Mesodermal cell (in vitro differentiated cells): ENCODE results near the gene PAM16.

Experiments used
- H3K27ac ChIP-seq: 2 replicates; pipeline ENCODE4 v1.7.0; 2013; ENCODE audit warnings: mild to moderate bottlenecking, low read depth, low read length, moderate library complexity; ENCODE audit not compliant: severe bottlenecking
- H3K36me3 ChIP-seq: 2 replicates; pipeline ENCODE4 v1.7.1; 2013; ENCODE audit warnings: mild to moderate bottlenecking, low read length, moderate library complexity; ENCODE audit not compliant: control insufficient read depth, insufficient read depth
- H3K4me1 ChIP-seq: one replicate; pipeline ENCODE4 v1.7.1; 2013; ENCODE audit warnings: mild to moderate bottlenecking, low read length; ENCODE audit not compliant: insufficient read depth, control insufficient read depth, poor library complexity, severe bottlenecking
- H3K4me3 ChIP-seq: 2 replicates; pipeline ENCODE4 v1.7.0; 2013; ENCODE audit warnings: low read length, control low read depth, mild to moderate bottlenecking; ENCODE audit not compliant: insufficient read depth, poor library complexity, severe bottlenecking; ENCODE audit errors: extremely low read depth
- H3K9me3 ChIP-seq: 2 replicates; pipeline ENCODE4 v1.7.1; 2013; ENCODE audit warnings: mild to moderate bottlenecking, low read length, moderate library complexity; ENCODE audit not compliant: control insufficient read depth
- WGBS, 2 experiments: methylation state at CpG; one replicate each; pipeline ENCODE4 v1.1.5; 2013; ENCODE audit warnings: missing lambda C conversion rate in 2 of 2; ENCODE audit not compliant: insufficient coverage in 2 of 2; 5-methylcytosine and 5-hydroxymethylcytosine counted together

Gene PAM16

DNA sequence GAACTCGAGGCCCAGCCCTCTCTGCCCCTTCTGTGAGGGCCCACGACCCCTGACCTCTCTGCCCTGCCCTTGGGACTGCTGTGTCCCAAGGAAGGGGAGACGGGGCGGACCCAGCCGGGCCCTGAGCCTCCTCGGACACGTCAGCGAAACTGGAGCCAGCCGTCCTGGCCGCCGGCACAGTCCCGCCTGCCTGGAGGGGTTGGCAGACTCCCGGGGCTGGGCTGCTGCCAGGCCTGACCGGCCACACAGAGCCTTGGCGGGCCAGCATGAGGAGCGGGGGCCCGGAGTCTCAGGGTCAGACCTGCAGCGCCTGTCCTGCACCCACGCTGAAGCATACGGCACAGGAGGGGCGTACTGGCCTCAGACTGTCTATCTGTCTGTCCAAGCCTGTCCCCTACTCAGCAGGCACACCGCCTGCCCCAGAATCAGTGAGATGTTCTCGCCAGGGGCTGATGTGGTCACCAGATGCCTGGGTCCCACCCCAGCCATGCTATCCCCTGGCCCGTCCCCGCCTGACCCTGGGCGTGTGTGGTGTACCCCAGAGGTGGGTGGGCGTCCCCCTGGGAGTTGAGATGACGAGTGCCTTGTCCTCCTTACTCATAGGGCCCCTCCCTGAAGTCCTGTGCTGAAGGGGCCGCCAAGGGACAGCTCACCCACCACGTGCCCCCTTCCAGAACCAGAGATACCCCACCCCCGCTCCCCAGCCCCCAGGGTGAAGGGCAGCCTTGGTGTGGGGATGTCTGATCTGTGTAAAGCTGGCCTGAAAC is 25.2 kb upstream of the PAM16 start:
- WGBS, 2 experiments, result 90 to 94% methylated on average over 24 to 26 of the region's 31 CpGs
- Histone ChIP-seq H3K36me3 (peaks cover 6% of the 10 kb centered on the region), H3K4me1 (peaks cover 60% of the 10 kb centered on the region), H3K9me3 (no peaks in the 10 kb centered on the region), H3K4me3 (no peak overlapping the region), H3K27ac (peak overlapping the region; percentile 23)

DNA sequence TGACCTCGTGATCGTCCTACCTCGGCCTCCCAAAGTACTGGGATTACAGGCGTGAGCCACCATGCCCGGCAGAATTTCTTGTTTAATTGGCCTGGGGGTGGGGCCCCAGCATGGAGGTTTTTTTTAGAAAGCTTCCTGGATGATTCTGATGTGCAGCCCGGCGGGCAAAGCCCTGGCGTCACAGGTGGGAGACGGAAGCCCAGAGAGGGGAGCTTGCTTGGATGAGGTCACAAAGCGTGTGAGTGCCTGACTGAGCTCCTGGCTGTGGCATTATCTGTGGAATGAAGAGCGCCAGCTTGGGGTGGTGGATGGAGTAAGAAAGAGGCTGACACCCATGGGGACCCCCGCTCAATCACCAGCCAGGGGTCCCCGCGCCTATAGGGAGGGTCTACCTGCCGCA is 24.6 kb upstream of the PAM16 start:
- WGBS, 2 experiments, result 90 to 94% methylated on average over 13 to 14 of the region's 15 CpGs
- Histone ChIP-seq H3K9me3 (no peaks in the 10 kb centered on the region), H3K36me3 (peaks cover 3% of the 10 kb centered on the region), H3K4me1 (peaks cover 63% of the 10 kb centered on the region), H3K27ac (no peak overlapping the region), H3K4me3 (no peak overlapping the region)

DNA sequence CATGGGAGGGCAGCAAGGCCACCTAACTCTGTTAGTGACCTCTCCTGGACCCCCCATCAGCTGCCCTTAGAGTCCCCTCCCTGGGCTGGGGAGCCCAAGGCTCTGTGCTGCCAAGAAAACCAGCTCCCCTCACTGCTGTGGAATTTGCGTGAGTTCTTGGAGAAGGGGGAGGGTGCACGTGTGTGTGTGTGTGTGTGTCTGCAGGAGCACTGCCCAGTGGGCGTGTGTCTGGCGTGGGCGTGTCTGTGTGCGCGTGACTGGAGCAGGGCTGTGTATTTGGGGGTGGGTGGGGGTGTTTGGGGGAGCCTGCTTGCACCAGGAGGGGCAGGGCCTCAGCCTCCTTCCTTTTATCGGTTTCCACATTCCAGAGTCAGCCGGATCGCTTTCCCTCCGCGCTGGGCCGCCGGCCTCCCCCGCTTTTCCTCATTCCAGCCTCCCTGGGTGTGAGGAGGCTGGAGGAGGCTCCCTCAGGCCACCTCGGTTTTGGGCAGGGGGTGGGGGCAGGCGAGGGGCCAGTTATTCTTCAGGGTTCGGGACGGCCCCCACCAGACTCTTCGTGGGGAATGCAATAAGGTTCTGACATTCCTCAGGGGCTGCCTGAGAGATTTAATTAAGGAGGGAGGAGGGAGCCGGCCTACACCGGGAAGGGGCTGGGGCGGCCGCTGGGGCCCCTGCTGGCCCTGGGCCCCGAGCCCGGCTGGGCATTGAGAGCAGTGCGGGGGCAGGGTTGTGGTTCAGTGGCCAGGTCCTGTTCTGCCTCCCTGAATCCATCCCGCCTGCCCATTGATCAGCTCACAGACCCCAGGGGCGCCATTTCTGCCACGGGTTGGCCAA is 23.0 kb upstream of the PAM16 start:
- no peaks in the 10 kb centered on the region for H3K9me3 ChIP-seq
- H3K27ac ChIP-seq, result peak overlapping the region; percentile 87
- H3K36me3 ChIP-seq, result peaks cover 3% of the 10 kb centered on the region
- peak overlapping the region; percentile 70 for H3K4me3 ChIP-seq
- 16 to 43% methylated on average over 5 to 14 of the region's 30 CpGs for WGBS, 2 experiments
- peaks cover 64% of the 10 kb centered on the region for H3K4me1 ChIP-seq

DNA sequence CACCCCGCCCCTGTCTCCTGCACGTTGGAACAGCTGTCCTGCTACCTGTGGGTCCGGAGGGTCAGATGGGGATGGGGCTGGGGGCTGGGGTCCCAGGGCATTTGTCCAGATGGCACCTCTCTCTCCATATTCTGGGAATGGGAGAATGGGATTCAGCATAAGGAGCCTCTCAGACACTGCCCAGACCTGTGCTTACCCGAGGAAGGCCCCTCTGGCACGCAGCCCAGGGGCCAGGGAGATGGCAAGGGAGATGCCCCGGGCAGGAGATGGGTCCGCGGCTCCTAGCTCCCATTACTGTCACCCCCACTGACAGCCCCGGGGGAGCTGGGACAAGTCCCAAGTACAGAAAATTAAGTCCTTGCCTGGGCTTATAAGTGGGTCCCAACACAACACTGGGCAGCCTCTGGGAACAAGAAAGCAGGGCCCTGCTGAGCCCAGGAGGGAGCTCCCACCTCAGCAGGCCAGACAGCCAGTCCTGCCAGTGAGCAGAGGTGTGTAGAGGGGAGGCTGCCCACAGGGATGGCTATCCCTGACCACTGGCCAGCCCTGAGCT is 22.3 kb upstream of the PAM16 start:
- WGBS, 2 experiments, result 52 to 61% methylated on average over 7 to 9 of the region's 9 CpGs
- peak overlapping the region; percentile 70 for H3K4me3 ChIP-seq

DNA sequence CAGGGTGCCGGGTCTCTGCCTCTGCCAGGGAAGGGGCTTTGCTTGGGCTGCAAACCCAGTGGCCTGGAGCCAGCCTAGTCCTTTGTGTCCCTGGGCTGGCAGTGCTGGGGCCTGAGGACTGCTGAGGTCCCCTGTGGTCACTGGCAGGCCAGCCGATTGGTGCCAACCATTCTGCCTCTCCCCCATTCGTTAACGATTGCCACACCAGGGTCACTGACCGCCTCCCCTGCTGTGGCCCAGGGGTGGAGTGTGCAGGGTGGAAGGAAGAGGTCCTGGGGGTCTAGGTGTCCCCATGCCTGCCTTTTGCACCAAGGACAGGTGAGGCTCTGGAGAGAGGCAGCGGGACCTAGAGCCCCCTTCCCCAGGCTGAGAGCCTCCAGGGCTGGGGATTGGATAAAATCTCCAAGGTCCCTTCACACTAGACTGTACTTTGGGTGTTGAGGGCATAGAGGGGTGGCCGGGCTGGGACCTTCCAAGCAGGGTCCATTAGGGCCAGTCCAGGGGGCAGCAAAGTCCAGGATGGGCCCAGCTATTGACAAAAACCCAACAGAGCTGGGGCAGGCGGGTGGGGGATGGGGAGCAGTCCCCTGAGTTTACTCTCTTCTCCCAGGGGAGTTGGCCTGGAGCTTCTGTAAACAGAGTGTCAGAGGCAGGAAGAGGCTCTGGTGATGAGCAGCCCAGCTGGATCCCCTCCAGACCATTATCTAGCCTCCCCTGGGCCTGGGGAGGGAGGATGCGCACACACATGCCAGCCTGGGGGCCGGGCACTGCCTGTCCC is 21.6 kb upstream of the PAM16 start:
- peak overlapping the region; percentile 70 for H3K4me3 ChIP-seq
- 30 to 61% methylated on average over 5 to 8 of the region's 10 CpGs for WGBS, 2 experiments
- H3K36me3 ChIP-seq, result peaks cover 3% of the 10 kb centered on the region
- no peaks in the 10 kb centered on the region for H3K9me3 ChIP-seq
- peak overlapping the region; percentile 87 for H3K27ac ChIP-seq
- peaks cover 62% of the 10 kb centered on the region for H3K4me1 ChIP-seq

More for the DNA sequence above, 22.3 kb upstream of the PAM16 start:
- H3K9me3 ChIP-seq, result no peaks in the 10 kb centered on the region
- H3K36me3 ChIP-seq, result peaks cover 3% of the 10 kb centered on the region
- H3K27ac ChIP-seq, result peak overlapping the region; percentile 87
- H3K4me1 ChIP-seq, result peaks cover 67% of the 10 kb centered on the region

DNA sequence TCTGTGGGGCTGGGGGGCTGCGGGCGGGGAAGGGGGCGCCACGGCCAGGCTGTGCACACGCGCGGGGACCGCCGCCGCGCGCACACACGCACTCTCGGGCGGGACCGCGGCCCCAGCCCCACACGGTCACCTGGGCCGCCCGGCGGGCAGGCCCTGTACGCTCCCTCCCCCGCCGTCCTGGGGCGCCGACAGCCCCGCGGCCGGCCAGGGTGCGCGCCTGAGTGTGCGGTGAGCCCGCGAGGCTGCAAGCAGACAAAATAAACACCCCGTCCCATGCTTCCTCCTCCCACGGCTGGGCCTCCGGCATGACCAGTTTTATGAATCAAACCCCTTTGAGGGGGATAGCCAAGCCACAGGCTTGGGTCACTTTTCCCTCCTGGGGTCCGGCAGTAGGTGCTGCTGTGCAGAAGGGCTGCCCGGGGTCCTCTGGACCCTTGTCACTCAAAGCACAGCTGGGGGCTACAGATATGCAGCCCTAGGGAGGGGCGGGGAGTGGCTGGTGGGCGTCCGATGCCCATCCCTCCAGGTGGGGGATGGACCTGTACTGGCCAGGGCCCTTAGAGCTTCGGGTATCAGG is 21.0 kb upstream of the PAM16 start:
- peak overlapping the region; percentile 41 for H3K27ac ChIP-seq
- H3K4me3 ChIP-seq, result peak overlapping the region; percentile 70
- H3K4me1 ChIP-seq, result peaks cover 61% of the 10 kb centered on the region
- WGBS, 2 experiments, result 2% methylated on average over 26 to 39 of the region's 43 CpGs
- H3K36me3 ChIP-seq, result peaks cover 3% of the 10 kb centered on the region
- no peaks in the 10 kb centered on the region for H3K9me3 ChIP-seq

DNA sequence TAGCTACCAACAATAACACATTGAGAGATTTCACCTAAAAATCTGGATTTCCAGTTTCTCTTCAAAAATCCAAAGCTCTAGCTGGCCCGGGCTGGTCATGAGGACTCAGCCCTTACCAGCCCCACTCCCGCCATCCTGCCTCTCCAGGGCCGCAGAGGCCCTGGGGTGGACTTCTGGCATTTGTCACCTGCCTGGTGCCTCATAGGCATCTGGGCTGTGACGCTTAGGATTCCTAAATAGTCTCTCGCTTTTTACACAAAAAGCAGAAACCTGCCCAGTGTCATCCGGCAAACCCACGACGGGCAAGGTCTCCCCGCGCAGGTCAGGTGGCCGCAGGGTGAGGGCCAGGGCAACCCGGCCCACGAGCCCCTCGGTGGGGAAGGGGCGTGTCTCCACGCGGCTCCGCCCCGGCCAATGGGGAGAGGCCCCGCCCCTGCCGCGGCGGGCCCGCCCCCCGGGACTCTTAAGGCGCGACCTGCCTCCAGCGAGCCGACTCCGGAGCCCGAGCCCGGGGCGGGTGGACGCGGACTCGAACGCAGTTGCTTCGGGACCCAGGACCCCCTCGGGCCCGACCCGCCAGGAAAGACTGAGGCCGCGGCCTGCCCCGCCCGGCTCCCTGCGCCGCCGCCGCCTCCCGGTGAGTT is 20.4 kb upstream of the PAM16 start, which contains the start of gene VASN:
VASN (plus strand) TSS at position 492 of the 644 bp plus-strand sequence. CDS start 9,030 bp downstream, outside the sequence.
- Histone ChIP-seq H3K27ac (peak within 1 kb of the TSS; percentile 59), H3K9me3 (no peaks in the 10 kb centered on the region), H3K4me1 (peaks cover 55% of the 10 kb centered on the region), H3K36me3 (peaks cover 3% of the 10 kb centered on the region), H3K4me3 (peak within 1 kb of the TSS; percentile 70)
- WGBS, 2 experiments, result 9 to 19% methylated on average over 18 to 40 of the region's 50 CpGs

DNA sequence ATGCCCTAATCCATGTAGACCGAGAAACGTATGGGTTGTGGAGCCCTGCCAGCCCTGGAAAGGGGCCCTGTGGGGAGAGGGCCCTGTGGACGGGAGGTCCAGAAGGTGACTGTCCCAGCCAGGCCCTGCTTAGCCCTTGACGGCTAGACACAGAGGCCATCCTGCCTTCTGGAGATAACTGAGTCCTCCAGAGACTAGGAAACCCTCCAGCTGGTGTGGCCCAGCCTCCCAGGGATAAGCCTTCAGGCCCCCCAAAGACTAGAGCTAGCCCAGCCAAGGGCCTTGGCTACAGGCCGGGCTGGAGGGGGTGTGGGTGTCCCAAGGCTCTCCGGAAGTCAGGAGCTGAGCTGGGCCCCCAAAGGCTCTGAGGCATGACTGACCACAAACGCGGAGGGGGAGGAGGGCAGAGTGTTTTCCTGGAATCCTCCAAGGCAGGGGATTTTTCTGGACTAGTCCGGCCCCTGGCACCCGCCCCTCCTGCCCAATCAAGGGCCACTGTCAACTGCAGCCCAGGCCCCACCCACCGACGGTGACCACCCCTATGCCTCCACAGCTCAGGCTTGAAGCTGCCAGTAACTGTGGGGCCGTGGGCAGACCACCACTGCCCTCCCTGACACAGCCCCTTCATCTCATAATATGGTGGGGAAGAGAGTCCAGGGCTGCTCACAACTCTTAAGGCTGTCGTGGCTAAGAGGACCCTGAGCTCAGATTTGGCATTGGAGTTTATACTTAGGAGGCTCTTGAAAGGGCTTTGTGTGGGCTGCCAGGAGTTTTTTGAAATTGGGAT is 19.6 kb upstream of the PAM16 start:
- 96 to 98% methylated on average over 7 to 8 of the region's 14 CpGs for WGBS, 2 experiments
- H3K4me3 ChIP-seq, result no peak overlapping the region
- H3K9me3 ChIP-seq, result no peaks in the 10 kb centered on the region
- peak overlapping the region; percentile 59 for H3K27ac ChIP-seq
- peaks cover under 1% of the 10 kb centered on the region for H3K36me3 ChIP-seq
- peaks cover 48% of the 10 kb centered on the region for H3K4me1 ChIP-seq

DNA sequence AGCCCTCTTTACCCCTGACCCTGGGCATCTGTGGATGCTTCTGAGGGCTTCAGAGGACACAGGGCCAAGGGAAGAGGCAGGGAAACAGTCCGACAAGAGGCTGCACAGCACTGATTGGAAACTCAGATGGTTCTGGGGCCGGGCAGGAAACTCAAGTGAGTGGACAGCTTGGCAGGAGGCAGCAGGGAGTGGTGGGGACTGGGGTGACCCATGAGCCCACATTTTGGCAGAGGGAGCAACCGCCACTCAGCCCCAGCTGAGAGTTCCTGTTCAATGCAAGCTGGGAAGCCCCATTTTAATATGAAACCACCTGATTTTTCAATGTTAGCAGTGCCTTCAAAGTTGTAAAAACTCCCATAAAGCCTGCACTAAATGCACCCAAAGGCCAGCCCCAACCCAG is 19.0 kb upstream of the PAM16 start:
- H3K27ac ChIP-seq, result peak overlapping the region; percentile 59
- H3K9me3 ChIP-seq, result no peaks in the 10 kb centered on the region
- WGBS, 2 experiments, result 92 to 95% methylated on average over 2 to 3 of the region's 3 CpGs

More for the DNA sequence above, 19.0 kb upstream of the PAM16 start:
- Histone ChIP-seq H3K36me3 (no peaks in the 10 kb centered on the region), H3K4me3 (no peak overlapping the region), H3K4me1 (peaks cover 46% of the 10 kb centered on the region)
